ENCODE measurements around the gene TEAD1. TPM values are rescaled to one million over a fixed set of nuclear protein-coding genes. Genes with fewer than 3 reads are reported as not detected.

TEAD1 gene
- total and polyA plus RNA-seq, 9 of the 15 experiments (the other 6 are each of a cell fraction or from before 2014, with no cell fraction given), result 1.7 to 17.7 (median 10.8) TPM

DNA sequence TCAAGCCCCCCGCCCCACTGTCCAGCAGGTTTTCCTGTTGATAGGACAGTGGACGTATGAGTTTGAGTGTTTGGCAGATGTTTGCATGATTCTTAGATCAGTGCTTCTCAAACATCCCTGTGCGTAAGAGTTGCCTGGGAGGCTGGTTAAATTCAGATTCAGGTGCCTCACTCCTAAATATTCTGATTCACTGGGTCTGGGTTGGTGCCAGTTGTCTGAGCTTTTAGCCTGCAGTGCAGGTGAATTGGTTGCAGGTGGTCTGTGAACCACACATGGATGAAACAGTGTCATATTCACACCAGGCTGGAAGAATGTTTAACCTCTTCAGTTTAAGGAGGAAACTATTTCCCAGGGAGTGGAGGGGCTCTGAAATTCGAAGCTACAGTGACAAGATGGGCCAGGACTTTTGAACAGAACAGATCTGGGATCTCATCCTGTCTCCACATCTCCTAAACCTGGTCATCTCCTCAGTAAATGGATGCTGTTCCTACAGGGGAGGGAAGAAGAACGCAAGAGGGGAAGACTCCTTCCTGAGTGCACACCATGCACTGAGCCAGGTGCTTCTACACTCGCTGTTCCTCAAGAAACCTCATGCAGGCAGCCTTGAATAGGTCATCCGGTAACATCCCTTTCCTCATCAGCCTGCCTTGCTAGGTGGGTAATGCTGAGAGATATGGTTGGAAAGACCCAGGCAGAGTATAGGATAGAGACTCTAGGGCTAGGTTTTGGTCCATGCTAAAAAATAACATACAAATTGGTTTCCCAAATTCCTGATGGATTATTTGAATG is 47.8 kb downstream of the TEAD1 start:
- DNase-seq (ENCODE audit: extremely low read depth in 1 of 4, low spot score in 3 of 4) (no peak), FAIRE-seq (no peak), ATAC-seq (0 out of 3 replicates have a peak, but pooled peaks have one; percentile 18)
- ChIA-PET POLR2A (no interaction called here), CTCF (ENCODE audit: low intra/inter-chr PET ratio) (no interaction called here)
- H3K79me2 ChIP-seq (ENCODE audit: control insufficient read depth, insufficient read depth, low read length), result peaks cover 5% of the 10 kb centered on the region; the same call in 2 of the 3 replicates
- H3K9ac ChIP-seq (ENCODE audit: insufficient read depth in 1 of 2, low read depth in 2 of 2, low read length in 2 of 2), result no peak overlapping the region
- no peak for TF ChIP-seq ZNF444 (CRISPR knock-in tag; IDR thresholded peaks at IDR 0.05)
- no peak for TF ChIP-seq ETS1 (conservative IDR thresholded peaks at IDR 0.05; ENCODE audit: control insufficient read depth, low read depth, low read length)
- TF ChIP-seq, protein P1, sequence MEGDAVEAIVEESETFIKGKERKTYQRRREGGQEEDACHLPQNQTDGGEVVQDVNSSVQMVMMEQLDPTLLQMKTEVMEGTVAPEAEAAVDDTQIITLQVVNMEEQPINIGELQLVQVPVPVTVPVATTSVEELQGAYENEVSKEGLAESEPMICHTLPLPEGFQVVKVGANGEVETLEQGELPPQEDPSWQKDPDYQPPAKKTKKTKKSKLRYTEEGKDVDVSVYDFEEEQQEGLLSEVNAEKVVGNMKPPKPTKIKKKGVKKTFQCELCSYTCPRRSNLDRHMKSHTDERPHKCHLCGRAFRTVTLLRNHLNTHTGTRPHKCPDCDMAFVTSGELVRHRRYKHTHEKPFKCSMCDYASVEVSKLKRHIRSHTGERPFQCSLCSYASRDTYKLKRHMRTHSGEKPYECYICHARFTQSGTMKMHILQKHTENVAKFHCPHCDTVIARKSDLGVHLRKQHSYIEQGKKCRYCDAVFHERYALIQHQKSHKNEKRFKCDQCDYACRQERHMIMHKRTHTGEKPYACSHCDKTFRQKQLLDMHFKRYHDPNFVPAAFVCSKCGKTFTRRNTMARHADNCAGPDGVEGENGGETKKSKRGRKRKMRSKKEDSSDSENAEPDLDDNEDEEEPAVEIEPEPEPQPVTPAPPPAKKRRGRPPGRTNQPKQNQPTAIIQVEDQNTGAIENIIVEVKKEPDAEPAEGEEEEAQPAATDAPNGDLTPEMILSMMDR (IDR thresholded peaks at IDR 0.05 in 2 of 3, conservative IDR thresholded peaks at IDR 0.05 in 1 of 3; ENCODE audit: insufficient read depth in 2 of 3, low read depth in 1 of 3, low read length in 3 of 3), result peak in 1 of 3 experiments; percentile 13; a peak in 1 of 6 replicates
- TF ChIP-seq IFI16 (CRISPR knock-in tag; IDR thresholded peaks at IDR 0.05), result no peak
- TF ChIP-seq KLF10 (CRISPR knock-in tag; IDR thresholded peaks at IDR 0.05), result no peak
- TF ChIP-seq RAD21 (CRISPR knock-in tag; conservative IDR thresholded peaks at IDR 0.05 in 1 of 2, IDR thresholded peaks at IDR 0.05 in 1 of 2), result peak in 1 of 2 experiments; percentile 24; a peak in 2 of 4 replicates
- TF ChIP-seq CAMTA2 (CRISPR knock-in tag; conservative IDR thresholded peaks at IDR 0.05), result no peak
- TF ChIP-seq ZSCAN29 (IDR thresholded peaks at IDR 0.05), result no peak
- TF ChIP-seq ZNF696 (CRISPR knock-in tag; conservative IDR thresholded peaks at IDR 0.05), result no peak
- no peak for TF ChIP-seq AFF4 (CRISPR knock-in tag; IDR thresholded peaks at IDR 0.05)
- TF ChIP-seq TEAD2 (tag; IDR thresholded peaks at IDR 0.05), result no peak
- H3K4me2 ChIP-seq (ENCODE audit: insufficient read depth, low read length), result no peak overlapping the region
- no peak overlapping the region for H2AFZ ChIP-seq (ENCODE audit: low read depth, low read length)
- no peak overlapping the region for H3K27ac ChIP-seq (ENCODE audit: extremely low read depth, low read depth, low read length)
- H4K20me1 ChIP-seq (replicated peaks; ENCODE audit: control insufficient read depth, insufficient read depth, low read length), result no peaks in the 10 kb centered on the region
- 69% methylated on average over 6 of the region's 7 CpGs for WGBS (ENCODE audit: insufficient coverage, low coverage, missing lambda C conversion rate)
- intact Hi-C loops (cut with micrococcal nuclease), result no loop called here
- H3K9me3 ChIP-seq (replicated peaks; ENCODE audit: control insufficient read depth, insufficient read depth, low read depth, low read length), result no peaks in the 10 kb centered on the region
- H3K36me3 ChIP-seq (ENCODE audit: control insufficient read depth, insufficient read depth, low read length), result no peaks in the 10 kb centered on the region
- BruUV-seq (replicated peaks), result no TSS peak
- H3K4me1 ChIP-seq (replicated peaks in 1 of 2; ENCODE audit: control insufficient read depth in 2 of 2, insufficient read depth in 2 of 2, low read length in 2 of 2), result peaks cover 17 to 34% of the 10 kb centered on the region in 2 experiments
- no peak overlapping the region for H3K4me3 ChIP-seq
- no peaks in the 10 kb centered on the region for H3K27me3 ChIP-seq (ENCODE audit: control insufficient read depth in 2 of 2, insufficient read depth in 2 of 2, low read length in 2 of 2)
- in situ Hi-C loops (cut with MboI), result no loop called here
- H3K9me1 ChIP-seq (ENCODE audit: control insufficient read depth, insufficient read depth, low read length), result peaks cover 3% of the 10 kb centered on the region
